Esophagus muscularis mucosa (tissue), 4 donors: ENCODE data around the gene ANKS1B.

Source experiments
- EP300 ChIP-seq: sonication (generic); formaldehyde crosslinking; IDR thresholded peaks from one replicate; pipeline ENCODE4 v1.6.1; 2017; ENCODE audit warnings: antibody characterized with exemption
- POLR2A ChIP-seq: fragments of 450-650 bp; IDR thresholded peaks from one replicate; pipeline ENCODE4 v1.6.1; 2017; ENCODE audit warnings: antibody characterized with exemption, moderate library complexity, mild to moderate bottlenecking, low read depth
- TF ChIP-seq, protein P1 (sequence below), 3 experiments: fragments of 200-600 bp in 2 of 3; fragments of 450-650 bp in 1 of 3; sonication (generic) in 2 of 3; IDR thresholded peaks; one replicate each; pipeline ENCODE4 v1.5.1; 2017 to 2019; ENCODE audit warnings: antibody characterized with exemption in 3 of 3, mild to moderate bottlenecking in 2 of 3, moderate library complexity in 1 of 3

DNA sequence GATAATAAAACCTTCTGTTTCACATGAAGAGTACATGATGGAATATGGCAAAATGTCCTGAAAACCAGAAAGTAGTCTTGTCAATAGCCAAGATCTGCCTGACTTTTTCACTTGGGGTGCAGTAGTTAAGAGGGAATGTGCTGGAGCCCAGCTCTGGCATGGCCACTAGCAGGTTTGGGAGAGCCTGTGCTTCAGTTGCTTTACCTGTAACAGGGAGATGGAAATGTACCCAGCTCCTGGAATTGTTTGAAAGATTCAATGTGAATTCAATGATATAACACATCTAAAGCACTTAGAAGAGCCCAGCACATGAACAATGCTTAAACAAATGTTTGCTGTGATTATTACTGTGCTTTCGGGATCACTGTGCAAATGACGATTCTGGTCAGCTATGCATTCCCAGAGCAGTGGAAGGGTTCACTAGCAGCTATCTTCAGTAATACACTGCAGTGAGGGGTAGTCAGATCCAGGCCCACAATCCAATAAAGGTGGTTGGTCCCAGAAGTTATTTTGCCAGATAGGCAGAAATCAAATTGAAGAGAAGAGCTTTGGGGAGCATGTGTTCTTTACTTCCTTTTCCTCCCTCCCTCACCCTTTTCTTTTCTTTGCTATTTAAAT lies 1114.7 kb downstream of the ANKS1B start:
- TF ChIP-seq POLR2A (no peak), EP300 (no peak)
- TF ChIP-seq, protein P1, sequence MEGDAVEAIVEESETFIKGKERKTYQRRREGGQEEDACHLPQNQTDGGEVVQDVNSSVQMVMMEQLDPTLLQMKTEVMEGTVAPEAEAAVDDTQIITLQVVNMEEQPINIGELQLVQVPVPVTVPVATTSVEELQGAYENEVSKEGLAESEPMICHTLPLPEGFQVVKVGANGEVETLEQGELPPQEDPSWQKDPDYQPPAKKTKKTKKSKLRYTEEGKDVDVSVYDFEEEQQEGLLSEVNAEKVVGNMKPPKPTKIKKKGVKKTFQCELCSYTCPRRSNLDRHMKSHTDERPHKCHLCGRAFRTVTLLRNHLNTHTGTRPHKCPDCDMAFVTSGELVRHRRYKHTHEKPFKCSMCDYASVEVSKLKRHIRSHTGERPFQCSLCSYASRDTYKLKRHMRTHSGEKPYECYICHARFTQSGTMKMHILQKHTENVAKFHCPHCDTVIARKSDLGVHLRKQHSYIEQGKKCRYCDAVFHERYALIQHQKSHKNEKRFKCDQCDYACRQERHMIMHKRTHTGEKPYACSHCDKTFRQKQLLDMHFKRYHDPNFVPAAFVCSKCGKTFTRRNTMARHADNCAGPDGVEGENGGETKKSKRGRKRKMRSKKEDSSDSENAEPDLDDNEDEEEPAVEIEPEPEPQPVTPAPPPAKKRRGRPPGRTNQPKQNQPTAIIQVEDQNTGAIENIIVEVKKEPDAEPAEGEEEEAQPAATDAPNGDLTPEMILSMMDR (IDR thresholded peaks at IDR 0.05), result no peak
